Measurements from ENCODE around the gene CYB5D1. TPM values are rescaled to one million over a fixed set of nuclear protein-coding genes. Genes with fewer than 3 reads are reported as not detected.
"Not testable (repeated sequence)": the region's sequence is repeated elsewhere in the genome, so short reads cannot be mapped to it uniquely, and the experiment has no call there.

Gene CYB5D1
- total RNA-seq, 2 donors from 2014 or later, result 11.3 to 12.9 TPM

DNA sequence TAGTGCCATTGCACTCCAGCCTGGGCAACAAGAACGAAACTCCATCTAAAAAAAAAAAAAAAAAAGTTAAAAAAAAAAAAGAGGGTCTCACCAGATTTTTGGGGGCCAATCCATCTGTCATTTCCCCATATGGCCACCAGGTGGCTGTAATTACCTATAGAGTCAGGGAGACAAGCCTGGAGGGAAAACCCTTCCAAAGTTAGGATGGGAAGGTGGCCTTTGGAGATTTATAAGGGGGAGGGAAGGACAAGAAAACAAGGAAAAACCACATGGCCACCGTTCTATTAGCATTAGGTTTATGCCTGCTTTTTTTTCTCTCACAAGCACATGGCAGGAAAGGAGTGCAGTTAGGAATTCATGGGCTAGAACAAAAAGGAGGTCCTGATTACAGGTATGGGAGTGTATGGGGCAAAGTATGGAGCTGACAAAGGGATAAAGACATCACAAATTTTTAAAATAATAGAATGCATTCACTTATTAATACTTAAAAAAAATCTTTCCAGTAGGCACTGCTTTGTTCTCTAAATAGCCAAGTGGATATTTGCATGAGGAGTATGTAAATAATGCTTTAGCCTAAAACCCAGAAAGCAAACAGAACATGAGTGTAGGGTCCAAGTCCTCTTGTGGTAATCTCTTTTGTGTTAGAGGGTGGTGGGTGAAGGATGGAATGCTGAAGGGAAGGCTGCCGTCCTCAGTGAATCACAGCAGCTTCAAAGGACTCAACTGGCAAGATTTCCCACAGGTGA is 5.1 kb downstream of the CYB5D1 start:
- peaks cover 6% of the 10 kb centered on the region for H3K36me3 Mint-ChIP-seq
- H3K27me3 Mint-ChIP-seq, result no peaks in the 10 kb centered on the region
- no peak overlapping the region for H3K27ac Mint-ChIP-seq
- H3K9me3 Mint-ChIP-seq, result no peaks in the 10 kb centered on the region
- no peak overlapping the region for H3K4me3 Mint-ChIP-seq
- peaks cover 24 to 26% of the 10 kb centered on the region in 2 donors for H3K4me1 Mint-ChIP-seq (ENCODE audit: low read depth in 2 of 2)
- peak; percentile 70 for DNase-seq (ENCODE audit: low spot score)
- ATAC-seq, result no peak

DNA sequence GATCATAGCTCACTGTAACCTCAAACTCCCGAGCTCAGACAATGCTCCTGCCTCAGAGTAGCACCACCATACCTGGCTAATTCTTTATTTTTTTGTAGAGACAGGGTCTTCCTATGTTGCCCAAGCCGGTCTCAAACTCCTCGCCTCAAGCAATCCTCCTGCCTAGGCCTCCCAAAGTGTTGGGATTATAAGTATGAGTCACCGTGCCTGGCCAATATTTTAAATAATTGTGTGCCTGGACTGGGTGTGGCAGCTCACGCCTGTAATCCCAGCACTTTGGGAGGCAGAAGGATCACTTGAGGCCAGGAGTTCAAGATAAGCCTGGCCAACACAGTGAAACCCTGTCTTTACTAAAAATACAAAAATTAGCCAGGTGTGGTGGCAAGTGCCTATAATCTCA is 6.6 kb downstream of the CYB5D1 start:
- peaks cover 29 to 36% of the 10 kb centered on the region in 2 donors for H3K4me1 Mint-ChIP-seq (ENCODE audit: low read depth in 2 of 2)
- not testable (repeated sequence) for H3K4me3 Mint-ChIP-seq; DNase-seq (ENCODE audit: low spot score); H3K36me3 Mint-ChIP-seq; H3K27me3 Mint-ChIP-seq; H3K27ac Mint-ChIP-seq; ATAC-seq; H3K9me3 Mint-ChIP-seq

GRCh38 chr17:7864995-7865650 is 7.3 kb downstream of the CYB5D1 start:
- Mint-ChIP-seq H3K27me3 (no peaks in the 10 kb centered on the region), H3K4me3 (no peak overlapping the region), H3K36me3 (no peaks in the 10 kb centered on the region), H3K27ac (no peak overlapping the region), H3K9me3 (no peaks in the 10 kb centered on the region), H3K4me1 (ENCODE audit: low read depth in 2 of 2) (peaks cover 24 to 30% of the 10 kb centered on the region in 2 donors)
- no peak for DNase-seq (ENCODE audit: low spot score)
- no peak for ATAC-seq

- ATAC-seq, result peak; percentile 72 to 81
- Mint-ChIP-seq H3K36me3 (no peaks in the 10 kb centered on the region), H3K27ac (peak overlapping the region; percentile 77 to 84), H3K4me3 (peak overlapping the region; percentile 71), H3K9me3 (no peaks in the 10 kb centered on the region), H3K27me3 (no peaks in the 10 kb centered on the region), H3K4me1 (ENCODE audit: low read depth in 2 of 2) (peaks cover 20 to 26% of the 10 kb centered on the region in 2 donors)
- DNase-seq (ENCODE audit: low spot score), result no peak
Measured at GRCh38 chr17:7867881-7868329, 10.1 kb downstream of the CYB5D1 start.

DNA sequence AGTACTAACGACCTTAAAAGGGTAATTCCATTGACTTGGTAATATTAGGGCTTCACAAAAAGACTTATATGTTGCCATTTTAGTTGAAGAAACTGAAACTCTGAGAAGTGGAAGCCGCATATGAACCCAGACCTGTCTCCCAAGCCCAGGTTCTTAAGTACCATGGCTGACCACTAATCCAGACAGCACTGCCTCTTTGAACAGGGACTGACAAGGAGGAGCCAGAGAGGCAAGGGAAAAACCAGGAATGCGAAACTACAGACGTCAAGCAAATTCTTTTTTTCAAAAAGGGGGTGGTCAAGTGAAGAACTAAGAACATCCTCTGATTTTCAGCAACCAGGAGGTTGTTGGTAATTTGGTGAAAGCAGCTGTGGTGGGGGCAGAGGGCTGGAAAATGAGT is 15.2 kb downstream of the CYB5D1 start:
- H3K4me3 Mint-ChIP-seq, result no peak overlapping the region
- no peaks in the 10 kb centered on the region for H3K9me3 Mint-ChIP-seq
- H3K27ac Mint-ChIP-seq, result peak overlapping the region in 1 of 2 donors; percentile 14
- H3K27me3 Mint-ChIP-seq, result no peaks in the 10 kb centered on the region
- ATAC-seq, result no peak
- H3K4me1 Mint-ChIP-seq (ENCODE audit: low read depth in 2 of 2), result peaks cover 10% of the 10 kb centered on the region in 2 donors
- DNase-seq (ENCODE audit: low spot score), result no peak
- peaks cover 5% of the 10 kb centered on the region for H3K36me3 Mint-ChIP-seq

- Mint-ChIP-seq H3K4me1 (ENCODE audit: low read depth in 2 of 2) (no peaks in the 10 kb centered on the region), H3K4me3 (no peak overlapping the region), H3K27ac (no peak overlapping the region), H3K27me3 (no peaks in the 10 kb centered on the region), H3K36me3 (peaks cover 5% of the 10 kb centered on the region), H3K9me3 (no peaks in the 10 kb centered on the region)
- ATAC-seq (no peak), DNase-seq (ENCODE audit: low spot score) (no peak)
Measured at GRCh38 chr17:7875804-7876370, 18.1 kb downstream of the CYB5D1 start.

- Mint-ChIP-seq H3K27ac (no peak overlapping the region), H3K27me3 (no peaks in the 10 kb centered on the region), H3K4me1 (ENCODE audit: low read depth in 2 of 2) (no peaks in the 10 kb centered on the region), H3K9me3 (no peaks in the 10 kb centered on the region), H3K36me3 (peaks cover 5% of the 10 kb centered on the region), H3K4me3 (no peak overlapping the region)
- ATAC-seq, result no peak
- DNase-seq (ENCODE audit: low spot score), result no peak
Measured at GRCh38 chr17:7878234-7878633, 20.4 kb downstream of the CYB5D1 start.

GRCh38 chr17:7880076-7880868 is 22.5 kb downstream of the CYB5D1 start:
- no peak for ATAC-seq
- Mint-ChIP-seq H3K27me3 (no peaks in the 10 kb centered on the region), H3K36me3 (no peaks in the 10 kb centered on the region), H3K9me3 (no peaks in the 10 kb centered on the region), H3K4me1 (ENCODE audit: low read depth in 2 of 2) (no peaks in the 10 kb centered on the region), H3K27ac (no peak overlapping the region), H3K4me3 (no peak overlapping the region)
- DNase-seq (ENCODE audit: low spot score), result no peak

- Mint-ChIP-seq H3K4me1 (ENCODE audit: low read depth in 2 of 2) (peaks cover 0 to 6% of the 10 kb centered on the region in 2 donors), H3K27me3 (no peaks in the 10 kb centered on the region), H3K9me3 (no peaks in the 10 kb centered on the region), H3K36me3 (no peaks in the 10 kb centered on the region), H3K4me3 (no peak overlapping the region), H3K27ac (no peak overlapping the region)
- DNase-seq (ENCODE audit: low spot score), result no peak
- no peak for ATAC-seq
Measured at GRCh38 chr17:7881276-7882054, 23.7 kb downstream of the CYB5D1 start.

DNA sequence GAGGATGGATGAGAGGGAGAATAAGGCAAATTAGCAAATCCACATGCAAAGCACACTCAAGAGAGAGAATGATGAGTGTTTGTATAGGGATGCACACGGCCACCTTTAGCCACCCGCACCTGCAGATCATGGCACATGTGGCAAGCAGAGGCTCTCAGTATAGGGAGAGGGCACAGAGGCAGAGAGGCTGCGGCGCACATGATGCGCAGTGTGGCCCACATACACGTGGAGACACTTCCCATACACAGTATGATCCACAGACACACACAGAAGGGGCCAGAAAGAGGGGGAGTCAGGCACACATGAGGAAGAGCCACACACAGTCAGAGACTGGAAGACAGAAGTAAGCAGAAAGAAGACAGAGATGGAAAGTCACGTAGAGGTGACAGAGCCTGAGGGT is 24.3 kb downstream of the CYB5D1 start:
- Mint-ChIP-seq H3K27me3 (no peaks in the 10 kb centered on the region), H3K36me3 (no peaks in the 10 kb centered on the region), H3K9me3 (no peaks in the 10 kb centered on the region), H3K4me1 (ENCODE audit: low read depth in 2 of 2) (peaks cover 0 to 6% of the 10 kb centered on the region in 2 donors), H3K4me3 (no peak overlapping the region), H3K27ac (no peak overlapping the region)
- ATAC-seq (no peak), DNase-seq (ENCODE audit: low spot score) (no peak)

DNA sequence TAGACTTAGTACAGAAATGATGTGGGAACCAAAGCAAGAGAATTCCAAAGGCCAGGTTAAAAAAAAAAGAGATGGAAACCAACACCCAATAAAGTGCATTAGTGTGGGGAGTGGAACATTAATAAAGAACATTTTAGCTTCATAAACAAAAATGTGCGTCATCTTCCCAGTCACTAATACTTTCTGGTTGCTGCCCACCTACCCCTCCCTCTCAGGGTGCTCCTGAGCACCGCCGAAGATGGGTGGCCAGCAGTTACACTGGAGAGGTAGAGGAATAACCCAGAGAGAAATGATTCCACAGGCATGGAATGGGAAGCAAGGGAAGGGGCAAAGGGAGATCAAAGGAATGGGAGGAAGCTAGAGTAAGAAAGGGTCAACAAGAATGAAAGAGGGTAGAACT is 24.8 kb downstream of the CYB5D1 start:
- H3K36me3 Mint-ChIP-seq, result no peaks in the 10 kb centered on the region
- ATAC-seq (no peak), DNase-seq (ENCODE audit: low spot score) (no peak)
- H3K4me1 Mint-ChIP-seq (ENCODE audit: low read depth in 2 of 2), result peaks cover 0 to 6% of the 10 kb centered on the region in 2 donors
- no peak overlapping the region for H3K4me3 Mint-ChIP-seq
- H3K9me3 Mint-ChIP-seq, result no peaks in the 10 kb centered on the region
- H3K27me3 Mint-ChIP-seq, result no peaks in the 10 kb centered on the region
- H3K27ac Mint-ChIP-seq, result no peak overlapping the region

- Mint-ChIP-seq H3K27ac (peak overlapping the region in 1 of 2 donors; percentile 12), H3K27me3 (no peaks in the 10 kb centered on the region), H3K9me3 (no peaks in the 10 kb centered on the region), H3K36me3 (no peaks in the 10 kb centered on the region), H3K4me1 (ENCODE audit: low read depth in 2 of 2) (peaks cover 0 to 6% of the 10 kb centered on the region in 2 donors), H3K4me3 (peak overlapping the region; percentile 69)
- no peak for ATAC-seq
- no peak for DNase-seq (ENCODE audit: low spot score)
Measured at GRCh38 chr17:7883781-7884386, 26.1 kb downstream of the CYB5D1 start.

Data from natural killer cell treated with Interleukin-12 subunit alpha and Interleukin-12 subunit beta and Interleukin-15 and Interleukin-18, amount 100 ng/mL, for 72 hours (primary cell).